Adrenal gland (tissue), 12 donors: ENCODE results near the gene PI4K2A. TPM values are rescaled to one million over a fixed set of nuclear protein-coding genes. Genes with fewer than 3 reads are reported as not detected.

Experiments used
- DNase-seq, 7 donors: peaks; one replicate each; pipeline ENCODE4 v3.0.0-alpha.2; 2019 to 2020
- H3K27ac ChIP-seq, 5 donors: fragments of 200-600 bp; sonication (generic) in 4 of 5; 1 replicate in 3 of 5; 2 replicates in 2 of 5; pipeline versions ENCODE4 v1.5.1 to v1.8.0; 2016 to 2020; ENCODE audit warnings: mild to moderate bottlenecking in 1 of 5
- H3K27me3 ChIP-seq: fragments of 200-600 bp; 2 replicates; pipeline ENCODE4 v1.8.0; 2021
- H3K36me3 ChIP-seq, 2 donors: fragments of 200-600 bp; replicated peaks in 1 of 2; 1 replicate in 1 of 2; 2 replicates in 1 of 2; pipeline versions ENCODE4 v1.5.1 to v1.8.0; 2018 to 2022
- H3K4me1 ChIP-seq, 2 donors: fragments of 200-600 bp; replicated peaks in 1 of 2; 1 replicate in 1 of 2; 2 replicates in 1 of 2; pipeline versions ENCODE4 v1.5.1 to v1.8.0; 2018 to 2021
- H3K4me3 ChIP-seq, 4 donors: fragments of 200-600 bp; sonication (generic) in 3 of 4; one replicate each; pipeline ENCODE4 v1.5.1; 2016 to 2018
- H3K9me3 ChIP-seq, 3 donors: fragments of 200-600 bp; sonication (generic) in 1 of 3; replicated peaks in 1 of 3; 1 replicate in 2 of 3; 2 replicates in 1 of 3; pipeline versions ENCODE4 v1.5.1 to v1.8.0; 2016 to 2021
- CTCF ChIP-seq, 6 experiments: fragments of 450-650 bp in 4 of 6; fragments of 200-600 bp in 2 of 6; sonication (generic) in 1 of 6; IDR thresholded peaks; 1 replicate in 5 of 6; 2 replicates in 1 of 6; pipeline versions ENCODE4 v1.5.1 to v1.8.0; 2016 to 2021; ENCODE audit warnings: antibody characterized with exemption in 6 of 6, mild to moderate bottlenecking in 2 of 6, moderate library complexity in 1 of 6
- POLR2A ChIP-seq, 2 donors: fragments of 450-650 bp; IDR thresholded peaks; one replicate each; pipeline ENCODE4 v1.6.1; 2017; ENCODE audit warnings: antibody characterized with exemption in 2 of 2, mild to moderate bottlenecking in 2 of 2, moderate library complexity in 1 of 2
- WGBS, 4 donors: extraction: QIAGEN DNeasy Blood & Tissue Kit in 2 of 4; methylation state at CpG; one replicate each; pipeline versions ENCODE4 v1.1.5 to v1.1.7; 2013 to 2017; 5-methylcytosine and 5-hydroxymethylcytosine counted together
- intact Hi-C, 2 donors: fragments of 100-400 bp; cut with DNase I; formaldehyde crosslinking; loops; one replicate each; pipeline versions ENCODE4 v1.14.1 to v1.15.0; 2022 to 2023
- polyA plus RNA-seq, 3 donors: library from polyadenylated mRNA; stranded (reverse); fragments of 200-250 nt in 2 of 3; fragments of 350-450 nt in 1 of 3; fragmentation: Illumina TruSeq in 1 of 3; extraction: RNeasy Lipid Tissue Mini Kit (QIAGEN cat#74804) in 1 of 3; gene quantifications; one replicate each; pipeline ENCODE4 v1.2.3, GENCODE V29; 2013 to 2014
- total RNA-seq, 9 donors: library from RNA; depleted of rRNA in 4 of 9; stranded (reverse); fragments of >200 nt in 4 of 9; fragments of 120-200 nt in 1 of 9; fragmentation: NEBNext Ultra II Directional in 1 of 9; extraction: Animal tissue kit (Norgen Biotek cat#: 25700) in 1 of 9; gene quantifications; one replicate each; pipeline versions ENCODE4 v1.1.0 to v1.2.4, GENCODE V29; 2013 to 2023
- donor health status: healthy with polysubstance abuse.
- donor health status: Bipolar disorder and iron deficiency.
- donor health status: DM: yes; HTN: yes; CAD: no.
- donor health status: DM: no; HTN: no; CAD: no.
- donor health status: DM: no; HTN: no; CAD: no.
- donor health status: DM: yes; HTN: yes; CAD: no.

PI4K2A gene
- total and polyA plus RNA-seq, 12 donors, result 17.8 to 70.8 (median 40.9) TPM

DNA sequence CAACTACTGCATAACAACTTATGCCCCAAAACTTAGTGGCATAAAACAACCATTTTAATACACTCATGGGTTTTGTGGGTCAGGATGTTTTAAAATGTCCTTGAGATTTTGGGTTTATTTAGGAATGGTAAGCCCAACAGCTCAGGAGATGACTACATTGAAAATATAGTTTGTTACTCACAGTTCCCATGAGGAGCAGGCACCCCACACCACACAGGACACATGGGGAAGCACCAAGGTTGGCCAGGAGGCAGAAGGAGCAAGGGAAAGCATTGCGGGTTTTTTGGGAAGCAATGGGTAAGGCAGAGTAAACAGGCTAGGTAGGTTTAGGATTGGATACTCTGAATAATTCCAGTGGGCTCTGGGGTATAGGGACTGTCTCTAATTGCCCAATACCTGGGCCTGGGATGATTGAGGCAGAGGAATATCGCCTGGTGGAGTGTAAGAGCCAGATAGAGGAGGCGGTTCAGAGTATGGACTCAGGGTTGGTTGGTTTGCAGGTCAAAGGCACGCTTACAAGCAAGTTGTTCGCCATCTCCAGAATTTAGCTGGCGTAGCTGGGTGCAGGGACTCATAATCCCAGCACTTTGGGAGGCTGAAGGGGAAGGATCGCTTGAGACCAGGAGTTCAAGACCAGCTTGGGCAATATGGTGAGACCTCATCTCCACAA, 63.1 kb downstream of the PI4K2A start:
- H3K4me1 ChIP-seq, result no peaks in the 10 kb centered on the region
- intact Hi-C loops, result no loop called here
- no peaks in the 10 kb centered on the region for H3K9me3 ChIP-seq
- H3K36me3 ChIP-seq, result no peaks in the 10 kb centered on the region
- no peak for DNase-seq
- no peaks in the 10 kb centered on the region for H3K27me3 ChIP-seq
- no peak overlapping the region for H3K27ac ChIP-seq
- WGBS, 4 donors, result 79 to 90% (median 88%) methylated on average over 7 of the region's 7 CpGs
- no peak overlapping the region for H3K4me3 ChIP-seq
- no peak for TF ChIP-seq POLR2A (IDR thresholded peaks at IDR 0.05)
- no peak for TF ChIP-seq CTCF (IDR thresholded peaks at IDR 0.05)

GRCh38 chr10:97704341-97704740, 63.9 kb downstream of the PI4K2A start:
- DNase-seq, result no peak
- intact Hi-C loops, result no loop called here
- Histone ChIP-seq H3K4me3 (no peak overlapping the region), H3K36me3 (no peaks in the 10 kb centered on the region), H3K9me3 (no peaks in the 10 kb centered on the region), H3K4me1 (peaks cover 0 to 3% of the 10 kb centered on the region in 2 donors), H3K27ac (no peak overlapping the region), H3K27me3 (no peaks in the 10 kb centered on the region)
- TF ChIP-seq POLR2A (IDR thresholded peaks at IDR 0.05) (no peak), CTCF (IDR thresholded peaks at IDR 0.05) (no peak)
- WGBS, 4 donors, result 56 to 85% (median 73%) methylated on average over 1 of the region's 1 CpG

DNA sequence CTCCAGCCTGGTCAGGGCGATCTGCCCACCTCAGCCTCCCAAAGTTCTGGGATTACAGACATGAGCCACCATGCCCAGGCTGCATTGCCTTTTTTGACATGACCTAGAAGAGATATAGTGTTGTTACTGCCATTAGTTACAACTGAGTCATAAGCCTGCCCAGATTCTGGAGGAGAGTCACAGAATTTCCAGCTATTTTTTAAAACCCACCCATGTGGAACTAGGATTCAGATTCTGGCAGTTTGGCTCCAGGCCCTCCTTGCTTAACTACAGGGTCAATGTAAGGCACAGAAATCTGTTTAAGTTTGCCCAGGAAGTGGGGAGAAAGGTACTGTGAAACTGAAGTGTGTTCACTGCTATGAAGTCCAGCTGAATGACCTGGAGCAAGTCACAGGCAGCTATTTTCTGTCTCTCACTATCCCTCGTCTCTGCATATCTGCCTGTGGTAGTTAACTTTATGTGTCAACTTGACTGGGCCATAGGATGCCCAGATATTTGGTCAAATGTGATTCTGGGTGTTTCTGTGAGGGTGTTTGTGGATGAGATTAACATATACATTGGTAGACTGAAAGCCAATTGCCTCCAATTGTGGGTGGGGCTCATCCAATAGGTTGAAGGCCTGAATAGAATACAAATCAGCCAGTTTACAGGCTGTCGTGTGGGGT, 64.7 kb downstream of the PI4K2A start:
- no peaks in the 10 kb centered on the region for H3K36me3 ChIP-seq
- TF ChIP-seq CTCF (IDR thresholded peaks at IDR 0.05) (no peak), POLR2A (IDR thresholded peaks at IDR 0.05) (no peak)
- 87 to 100% (median 97%) methylated on average over 3 of the region's 3 CpGs for WGBS, 4 donors
- no peaks in the 10 kb centered on the region for H3K27me3 ChIP-seq
- peaks cover 0 to 3% of the 10 kb centered on the region in 2 donors for H3K4me1 ChIP-seq
- intact Hi-C loops, result no loop called here
- H3K4me3 ChIP-seq, result no peak overlapping the region
- H3K9me3 ChIP-seq, result no peaks in the 10 kb centered on the region
- no peak for DNase-seq
- no peak overlapping the region for H3K27ac ChIP-seq

GRCh38 chr10:97707134-97707861, 66.8 kb downstream of the PI4K2A start:
- no peaks in the 10 kb centered on the region for H3K36me3 ChIP-seq
- peaks cover 0 to 3% of the 10 kb centered on the region in 2 donors for H3K4me1 ChIP-seq
- H3K27me3 ChIP-seq, result no peaks in the 10 kb centered on the region
- DNase-seq, result no peak
- H3K27ac ChIP-seq, result no peak overlapping the region
- no peaks in the 10 kb centered on the region for H3K9me3 ChIP-seq
- intact Hi-C loops, result no loop called here
- H3K4me3 ChIP-seq, result no peak overlapping the region
- TF ChIP-seq POLR2A (IDR thresholded peaks at IDR 0.05), result no peak
- no peak for TF ChIP-seq CTCF (IDR thresholded peaks at IDR 0.05)
- 75 to 100% (median 82%) methylated on average over 1 to 11 of the region's 11 CpGs for WGBS, 4 donors
